H1 (cell line): Measurements from ENCODE around the gene CCT5. TPM values are rescaled to one million over a fixed set of nuclear protein-coding genes. Genes with fewer than 3 reads are reported as not detected.

Source experiments
- CBX8 ChIP-seq: fragments of 300-800, 300-1000 bp; sonication (generic); IDR thresholded peaks from 2 replicates; pipeline ENCODE4 v1.7.1; 2016; ENCODE audit warnings: low read depth, low read length, borderline replicate concordance
- KDM4A ChIP-seq: IDR thresholded peaks from one replicate; pipeline ENCODE4 v1.7.1; 2012; ENCODE audit warnings: low read depth, mild to moderate bottlenecking, moderate library complexity, low read length, inconsistent platforms; ENCODE audit not compliant: severe bottlenecking
- RBBP5 ChIP-seq: IDR thresholded peaks from 2 replicates; pipeline ENCODE4 v1.7.1; 2012; ENCODE audit warnings: low read depth, mild to moderate bottlenecking, inconsistent platforms, low read length, moderate library complexity, borderline replicate concordance
- SAP30 ChIP-seq: fragments of 300-600 bp; sonication (generic); IDR thresholded peaks from 2 replicates; pipeline ENCODE4 v1.7.1; 2012; ENCODE audit warnings: low read length, moderate library complexity, mild to moderate bottlenecking, inconsistent platforms; ENCODE audit not compliant: insufficient read depth, insufficient replicate concordance
- TCF12 ChIP-seq: IDR thresholded peaks from 2 replicates; pipeline ENCODE4 v1.6.1; 2011; ENCODE audit warnings: low read depth, mild to moderate bottlenecking, low read length
- polyA plus RNA-seq, 7 experiments: library from polyadenylated mRNA; depleted of rRNA in 3 of 7; stranded (reverse) in 5 of 7; unstranded in 2 of 7; fragments of >200 nt in 5 of 7; fragments of 200-250 nt in 2 of 7; gene quantifications; 1 replicate in 5 of 7; 2 replicates in 1 of 7; 4 replicates in 1 of 7; pipeline versions ENCODE4 v1.2.1 to v1.2.3, GENCODE V29; 2011 to 2013; ENCODE audit warnings: missing spikeins in 2 of 7, mixed read lengths in 2 of 7
- total RNA-seq: library from RNA; stranded (reverse); fragmentation: NEBNext Ultra II Directional; extraction: Animal tissue kit (Norgen Biotek cat#: 25700); gene quantifications from 2 replicates; pipeline ENCODE4 v1.2.1, GENCODE V29; 2021
- TF ChIP-seq, protein P1 (sequence below): fragments of 300-600 bp; sonication (generic); IDR thresholded peaks from 2 replicates; pipeline ENCODE4 v1.7.1; 2012; ENCODE audit warnings: low read length, moderate library complexity, mild to moderate bottlenecking, inconsistent platforms; ENCODE audit not compliant: insufficient replicate concordance
- TF ChIP-seq, protein P2 (sequence below): IDR thresholded peaks from 2 replicates; pipeline ENCODE4 v1.6.1; 2012; ENCODE audit warnings: low read length, inconsistent platforms

The CCT5 gene
- total and polyA plus RNA-seq, 2 of the 8 experiments (the other 6 are each of a cell fraction or from before 2014, with no cell fraction given) = 425 to 549 TPM

DNA sequence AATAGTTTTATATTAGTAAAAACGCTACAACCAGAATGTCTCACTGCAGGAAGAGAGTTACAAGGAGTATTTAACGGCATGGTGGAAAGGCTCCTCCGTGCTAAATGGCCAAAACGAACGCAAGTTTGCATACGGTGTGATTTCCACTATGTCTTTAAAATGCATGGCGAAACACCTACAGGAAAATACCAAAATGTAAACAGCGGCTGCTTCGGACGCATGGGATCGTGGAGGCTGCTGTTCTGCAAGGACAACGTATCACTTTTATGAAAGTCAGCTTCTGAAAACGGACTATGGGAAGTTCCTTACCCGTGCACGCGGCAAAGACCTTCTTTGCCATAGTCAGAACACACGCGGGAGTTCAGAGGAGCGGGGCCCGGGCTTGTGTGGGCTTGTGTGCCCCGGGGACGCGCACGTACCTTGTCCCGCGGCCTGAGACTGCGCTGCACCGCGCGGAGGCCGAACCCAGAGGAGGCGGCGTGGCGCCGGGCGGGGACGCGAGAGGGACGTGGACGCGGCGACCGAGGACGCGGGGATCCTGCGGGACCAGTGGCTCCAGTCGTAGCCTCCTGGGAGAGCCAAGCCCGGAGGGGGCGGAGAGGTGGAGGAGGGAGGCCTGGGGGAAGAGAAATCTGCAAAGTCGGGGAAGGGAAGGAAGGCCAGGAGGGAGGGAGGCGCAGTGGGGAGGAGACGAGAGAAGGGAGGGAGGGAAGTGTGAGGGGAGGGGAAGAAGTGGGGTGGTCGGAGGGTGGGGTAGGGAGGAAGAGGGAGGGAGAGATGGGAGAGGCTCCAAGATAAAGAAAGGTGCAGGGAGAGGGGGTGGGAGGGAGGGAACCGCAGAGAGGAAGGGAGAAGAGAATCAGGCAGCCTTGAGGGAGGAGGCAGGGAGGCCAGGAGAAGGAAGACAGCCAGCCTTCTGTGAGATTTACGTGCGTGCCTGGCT, 57.4 kb downstream of the CCT5 start, which contains the start of gene CMBL (continued):
- TF ChIP-seq, protein P1, sequence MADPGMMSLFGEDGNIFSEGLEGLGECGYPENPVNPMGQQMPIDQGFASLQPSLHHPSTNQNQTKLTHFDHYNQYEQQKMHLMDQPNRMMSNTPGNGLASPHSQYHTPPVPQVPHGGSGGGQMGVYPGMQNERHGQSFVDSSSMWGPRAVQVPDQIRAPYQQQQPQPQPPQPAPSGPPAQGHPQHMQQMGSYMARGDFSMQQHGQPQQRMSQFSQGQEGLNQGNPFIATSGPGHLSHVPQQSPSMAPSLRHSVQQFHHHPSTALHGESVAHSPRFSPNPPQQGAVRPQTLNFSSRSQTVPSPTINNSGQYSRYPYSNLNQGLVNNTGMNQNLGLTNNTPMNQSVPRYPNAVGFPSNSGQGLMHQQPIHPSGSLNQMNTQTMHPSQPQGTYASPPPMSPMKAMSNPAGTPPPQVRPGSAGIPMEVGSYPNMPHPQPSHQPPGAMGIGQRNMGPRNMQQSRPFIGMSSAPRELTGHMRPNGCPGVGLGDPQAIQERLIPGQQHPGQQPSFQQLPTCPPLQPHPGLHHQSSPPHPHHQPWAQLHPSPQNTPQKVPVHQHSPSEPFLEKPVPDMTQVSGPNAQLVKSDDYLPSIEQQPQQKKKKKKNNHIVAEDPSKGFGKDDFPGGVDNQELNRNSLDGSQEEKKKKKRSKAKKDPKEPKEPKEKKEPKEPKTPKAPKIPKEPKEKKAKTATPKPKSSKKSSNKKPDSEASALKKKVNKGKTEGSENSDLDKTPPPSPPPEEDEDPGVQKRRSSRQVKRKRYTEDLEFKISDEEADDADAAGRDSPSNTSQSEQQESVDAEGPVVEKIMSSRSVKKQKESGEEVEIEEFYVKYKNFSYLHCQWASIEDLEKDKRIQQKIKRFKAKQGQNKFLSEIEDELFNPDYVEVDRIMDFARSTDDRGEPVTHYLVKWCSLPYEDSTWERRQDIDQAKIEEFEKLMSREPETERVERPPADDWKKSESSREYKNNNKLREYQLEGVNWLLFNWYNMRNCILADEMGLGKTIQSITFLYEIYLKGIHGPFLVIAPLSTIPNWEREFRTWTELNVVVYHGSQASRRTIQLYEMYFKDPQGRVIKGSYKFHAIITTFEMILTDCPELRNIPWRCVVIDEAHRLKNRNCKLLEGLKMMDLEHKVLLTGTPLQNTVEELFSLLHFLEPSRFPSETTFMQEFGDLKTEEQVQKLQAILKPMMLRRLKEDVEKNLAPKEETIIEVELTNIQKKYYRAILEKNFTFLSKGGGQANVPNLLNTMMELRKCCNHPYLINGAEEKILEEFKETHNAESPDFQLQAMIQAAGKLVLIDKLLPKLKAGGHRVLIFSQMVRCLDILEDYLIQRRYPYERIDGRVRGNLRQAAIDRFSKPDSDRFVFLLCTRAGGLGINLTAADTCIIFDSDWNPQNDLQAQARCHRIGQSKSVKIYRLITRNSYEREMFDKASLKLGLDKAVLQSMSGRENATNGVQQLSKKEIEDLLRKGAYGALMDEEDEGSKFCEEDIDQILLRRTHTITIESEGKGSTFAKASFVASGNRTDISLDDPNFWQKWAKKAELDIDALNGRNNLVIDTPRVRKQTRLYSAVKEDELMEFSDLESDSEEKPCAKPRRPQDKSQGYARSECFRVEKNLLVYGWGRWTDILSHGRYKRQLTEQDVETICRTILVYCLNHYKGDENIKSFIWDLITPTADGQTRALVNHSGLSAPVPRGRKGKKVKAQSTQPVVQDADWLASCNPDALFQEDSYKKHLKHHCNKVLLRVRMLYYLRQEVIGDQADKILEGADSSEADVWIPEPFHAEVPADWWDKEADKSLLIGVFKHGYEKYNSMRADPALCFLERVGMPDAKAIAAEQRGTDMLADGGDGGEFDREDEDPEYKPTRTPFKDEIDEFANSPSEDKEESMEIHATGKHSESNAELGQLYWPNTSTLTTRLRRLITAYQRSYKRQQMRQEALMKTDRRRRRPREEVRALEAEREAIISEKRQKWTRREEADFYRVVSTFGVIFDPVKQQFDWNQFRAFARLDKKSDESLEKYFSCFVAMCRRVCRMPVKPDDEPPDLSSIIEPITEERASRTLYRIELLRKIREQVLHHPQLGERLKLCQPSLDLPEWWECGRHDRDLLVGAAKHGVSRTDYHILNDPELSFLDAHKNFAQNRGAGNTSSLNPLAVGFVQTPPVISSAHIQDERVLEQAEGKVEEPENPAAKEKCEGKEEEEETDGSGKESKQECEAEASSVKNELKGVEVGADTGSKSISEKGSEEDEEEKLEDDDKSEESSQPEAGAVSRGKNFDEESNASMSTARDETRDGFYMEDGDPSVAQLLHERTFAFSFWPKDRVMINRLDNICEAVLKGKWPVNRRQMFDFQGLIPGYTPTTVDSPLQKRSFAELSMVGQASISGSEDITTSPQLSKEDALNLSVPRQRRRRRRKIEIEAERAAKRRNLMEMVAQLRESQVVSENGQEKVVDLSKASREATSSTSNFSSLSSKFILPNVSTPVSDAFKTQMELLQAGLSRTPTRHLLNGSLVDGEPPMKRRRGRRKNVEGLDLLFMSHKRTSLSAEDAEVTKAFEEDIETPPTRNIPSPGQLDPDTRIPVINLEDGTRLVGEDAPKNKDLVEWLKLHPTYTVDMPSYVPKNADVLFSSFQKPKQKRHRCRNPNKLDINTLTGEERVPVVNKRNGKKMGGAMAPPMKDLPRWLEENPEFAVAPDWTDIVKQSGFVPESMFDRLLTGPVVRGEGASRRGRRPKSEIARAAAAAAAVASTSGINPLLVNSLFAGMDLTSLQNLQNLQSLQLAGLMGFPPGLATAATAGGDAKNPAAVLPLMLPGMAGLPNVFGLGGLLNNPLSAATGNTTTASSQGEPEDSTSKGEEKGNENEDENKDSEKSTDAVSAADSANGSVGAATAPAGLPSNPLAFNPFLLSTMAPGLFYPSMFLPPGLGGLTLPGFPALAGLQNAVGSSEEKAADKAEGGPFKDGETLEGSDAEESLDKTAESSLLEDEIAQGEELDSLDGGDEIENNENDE = no peak
- TF ChIP-seq TCF12 (no peak), RBBP5 (peak; percentile 90), CBX8 (no peak), SAP30 (peak; percentile 57), KDM4A (peak; percentile 93)
- TF ChIP-seq, protein P2, sequence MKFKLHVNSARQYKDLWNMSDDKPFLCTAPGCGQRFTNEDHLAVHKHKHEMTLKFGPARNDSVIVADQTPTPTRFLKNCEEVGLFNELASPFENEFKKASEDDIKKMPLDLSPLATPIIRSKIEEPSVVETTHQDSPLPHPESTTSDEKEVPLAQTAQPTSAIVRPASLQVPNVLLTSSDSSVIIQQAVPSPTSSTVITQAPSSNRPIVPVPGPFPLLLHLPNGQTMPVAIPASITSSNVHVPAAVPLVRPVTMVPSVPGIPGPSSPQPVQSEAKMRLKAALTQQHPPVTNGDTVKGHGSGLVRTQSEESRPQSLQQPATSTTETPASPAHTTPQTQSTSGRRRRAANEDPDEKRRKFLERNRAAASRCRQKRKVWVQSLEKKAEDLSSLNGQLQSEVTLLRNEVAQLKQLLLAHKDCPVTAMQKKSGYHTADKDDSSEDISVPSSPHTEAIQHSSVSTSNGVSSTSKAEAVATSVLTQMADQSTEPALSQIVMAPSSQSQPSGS = no peak
